H1 (cell line): Measurements from ENCODE around the gene INAFM2. TPM values are rescaled to one million over a fixed set of nuclear protein-coding genes. Genes with fewer than 3 reads are reported as not detected.

Source experiments
- CTCF ChIA-PET: fragments of 300-600 bp; sonication (Branson Sonifier 250); formaldehyde crosslinking; loops from one replicate; lab custom pipeline; 2021; ENCODE audit not compliant: partially characterized antibody; lab: Charles Lee
- POLR2A ChIA-PET: fragments of 300-600 bp; sonication (Branson Sonifier 250); formaldehyde crosslinking; loops from one replicate; lab custom pipeline; 2021; ENCODE audit warnings: inconsistent platforms; ENCODE audit not compliant: partially characterized antibody; lab: Charles Lee
- DNase-seq, 2 experiments: peaks; one replicate each; pipeline versions ENCODE4 v3.0.0 to v3.0.0-alpha.2; 2010 to 2022; ENCODE audit warnings: low spot score in 2 of 2, low read depth in 1 of 2, mixed read lengths in 1 of 2
- FAIRE-seq: peaks from 2 replicates; lab custom pipeline; 2011; peaks lifted over from hg19 to GRCh38; lab: Jason Lieb, UNC
- H2AFZ ChIP-seq: 2 replicates; pipeline ENCODE4 v1.8.1; 2012; ENCODE audit warnings: low read length, inconsistent platforms
- H2AK5ac ChIP-seq: 2 replicates; pipeline ENCODE4 v1.6.1; 2013; ENCODE audit warnings: low read depth, low read length
- H2BK120ac ChIP-seq: replicated peaks from 2 replicates; pipeline ENCODE3; 2013; ENCODE audit warnings: low read depth, low read length, inconsistent platforms
- H2BK12ac ChIP-seq: 2 replicates; pipeline ENCODE4 v1.6.1; 2013; ENCODE audit warnings: low read depth, low read length
- H2BK15ac ChIP-seq: 2 replicates; pipeline ENCODE4 v1.6.1; 2013; ENCODE audit warnings: low read length
- H2BK20ac ChIP-seq: 2 replicates; pipeline ENCODE4 v1.6.1; 2013; ENCODE audit warnings: low read length
- H2BK5ac ChIP-seq: 2 replicates; pipeline ENCODE4 v1.6.1; 2013; ENCODE audit warnings: low read depth, low read length
- H3K14ac ChIP-seq: 2 replicates; pipeline ENCODE4 v1.6.1; 2013; ENCODE audit warnings: inconsistent platforms; ENCODE audit not compliant: insufficient read length
- H3K18ac ChIP-seq: 2 replicates; pipeline ENCODE4 v1.6.1; 2013; ENCODE audit warnings: low read length; ENCODE audit errors: extremely low read depth
- H3K23ac ChIP-seq: 2 replicates; pipeline ENCODE4 v1.6.1; 2013; ENCODE audit warnings: inconsistent platforms; ENCODE audit not compliant: insufficient read length
- H3K23me2 ChIP-seq: 2 replicates; pipeline ENCODE4 v1.6.1; 2013; ENCODE audit warnings: low read depth, low read length
- H3K27ac ChIP-seq: 2 replicates; pipeline ENCODE4 v1.6.1; 2011; ENCODE audit warnings: low read depth, low read length, inconsistent platforms
- H3K27me3 ChIP-seq, 4 experiments: replicated peaks in 1 of 4; 1 replicate in 1 of 4; 2 replicates in 3 of 4; pipeline versions ENCODE4 v1.6.1 to v1.8.1; 2011 to 2013; ENCODE audit warnings: low read length in 3 of 4, mild to moderate bottlenecking in 3 of 4, inconsistent platforms in 2 of 4, mixed read lengths in 2 of 4, moderate library complexity in 1 of 4; ENCODE audit not compliant: control insufficient read depth in 3 of 4, insufficient read depth in 3 of 4; ENCODE audit errors: extremely low read depth in 1 of 4
- H3K36me3 ChIP-seq, 4 experiments: 2 replicates each; pipeline versions ENCODE4 v1.6.1 to v1.8.1; 2011 to 2013; ENCODE audit warnings: mild to moderate bottlenecking in 4 of 4, low read length in 3 of 4, moderate library complexity in 2 of 4, control low read depth in 1 of 4, inconsistent platforms in 1 of 4; ENCODE audit not compliant: insufficient read depth in 4 of 4, control insufficient read depth in 2 of 4
- H3K4ac ChIP-seq: replicated peaks from 2 replicates; pipeline ENCODE3; 2013; ENCODE audit warnings: low read length, low read depth, mixed read lengths, inconsistent platforms; ENCODE audit not compliant: insufficient read length
- H3K4me1 ChIP-seq, 4 experiments: replicated peaks in 1 of 4; 1 replicate in 1 of 4; 2 replicates in 3 of 4; pipeline versions ENCODE4 v1.6.1 to v1.8.1; 2011 to 2013; ENCODE audit warnings: low read length in 3 of 4, inconsistent platforms in 2 of 4, mixed read lengths in 1 of 4; ENCODE audit not compliant: insufficient read depth in 4 of 4, control insufficient read depth in 3 of 4
- H3K4me2 ChIP-seq, 2 experiments: 2 replicates each; pipeline versions ENCODE4 v1.6.1 to v1.8.1; 2011 to 2013; ENCODE audit warnings: low read depth in 2 of 2, low read length in 2 of 2, control low read depth in 1 of 2, inconsistent platforms in 1 of 2, mild to moderate bottlenecking in 1 of 2; ENCODE audit not compliant: insufficient read depth in 1 of 2
- H3K4me3 ChIP-seq, 4 experiments: fragments of 200-600, 300-600 bp in 1 of 4; sonication (generic), shearing (Covaris generic), sonication (Bioruptor Twin) in 1 of 4; 2 replicates each; pipeline versions ENCODE4 v1.5.1 to v1.8.1; 2011 to 2016; ENCODE audit warnings: low read length in 4 of 4, low read depth in 3 of 4, control low read depth in 2 of 4, inconsistent platforms in 2 of 4, mild to moderate bottlenecking in 2 of 4, mixed read lengths in 1 of 4, moderate library complexity in 1 of 4; ENCODE audit not compliant: insufficient read depth in 2 of 4; ENCODE audit errors: extremely low read depth in 1 of 4
- H3K56ac ChIP-seq: replicated peaks from 2 replicates; pipeline ENCODE3; 2013; ENCODE audit warnings: low read depth, mild to moderate bottlenecking, mixed read lengths, low read length, inconsistent platforms; ENCODE audit not compliant: insufficient read length
- H3K79me1 ChIP-seq: 2 replicates; pipeline ENCODE4 v1.6.1; 2013; ENCODE audit warnings: low read depth, low read length, control low read depth
- H3K79me2 ChIP-seq, 2 experiments: 2 replicates each; pipeline versions ENCODE4 v1.6.1 to v1.8.1; 2012 to 2013; ENCODE audit warnings: low read length in 2 of 2, mild to moderate bottlenecking in 2 of 2, inconsistent platforms in 1 of 2; ENCODE audit not compliant: insufficient read depth in 2 of 2, control insufficient read depth in 1 of 2
- H3K9ac ChIP-seq, 4 experiments: replicated peaks in 1 of 4; 1 replicate in 1 of 4; 2 replicates in 3 of 4; pipeline versions ENCODE4 v1.6.1 to v1.8.1; 2011 to 2013; ENCODE audit warnings: low read depth in 3 of 4, low read length in 3 of 4, control low read depth in 2 of 4, mild to moderate bottlenecking in 2 of 4, moderate library complexity in 2 of 4, inconsistent platforms in 1 of 4; ENCODE audit errors: extremely low read depth in 1 of 4
- H3K9me3 ChIP-seq, 2 experiments: 2 replicates each; pipeline versions ENCODE4 v1.6.1 to v1.8.1; 2012 to 2013; ENCODE audit warnings: mild to moderate bottlenecking in 2 of 2, moderate library complexity in 2 of 2, control low read depth in 1 of 2, inconsistent platforms in 1 of 2, low read depth in 1 of 2, low read length in 1 of 2, mixed read lengths in 1 of 2; ENCODE audit not compliant: insufficient read depth in 2 of 2
- H4K20me1 ChIP-seq, 2 experiments: replicated peaks in 1 of 2; 2 replicates each; pipeline versions ENCODE3 to v1.8.1; 2011 to 2013; ENCODE audit warnings: inconsistent platforms in 2 of 2, low read length in 2 of 2, mild to moderate bottlenecking in 1 of 2; ENCODE audit not compliant: insufficient read depth in 2 of 2, control insufficient read depth in 1 of 2
- H4K5ac ChIP-seq: 2 replicates; pipeline ENCODE4 v1.6.1; 2013; ENCODE audit warnings: low read length, low read depth, mixed read lengths, inconsistent platforms; ENCODE audit not compliant: insufficient read length
- H4K8ac ChIP-seq: 2 replicates; pipeline ENCODE4 v1.8.0; 2013; ENCODE audit warnings: mild to moderate bottlenecking, moderate library complexity, low read length, inconsistent platforms; ENCODE audit not compliant: insufficient read depth; ENCODE audit errors: extremely low read depth
- H4K91ac ChIP-seq: replicated peaks from 2 replicates; pipeline ENCODE3; 2013; ENCODE audit warnings: low read length, mixed read lengths, inconsistent platforms; ENCODE audit not compliant: insufficient read length
- CBX5 ChIP-seq: fragments of 300-800, 300-1000 bp; sonication (generic); IDR thresholded peaks from 2 replicates; pipeline ENCODE4 v1.7.1; 2016; ENCODE audit warnings: antibody characterized with exemption, low read length, low read depth
- EZH2 ChIP-seq: fragments of 200-600 bp; sonication (generic); IDR thresholded peaks from 2 replicates; pipeline ENCODE4 v1.7.1; 2012; ENCODE audit warnings: low read depth, mild to moderate bottlenecking, moderate library complexity, low read length, inconsistent platforms; ENCODE audit not compliant: severe bottlenecking
- KDM4A ChIP-seq: IDR thresholded peaks from one replicate; pipeline ENCODE4 v1.7.1; 2012; ENCODE audit warnings: low read depth, mild to moderate bottlenecking, moderate library complexity, low read length, inconsistent platforms; ENCODE audit not compliant: severe bottlenecking
- SP1 ChIP-seq: IDR thresholded peaks from 2 replicates; pipeline ENCODE4 v1.6.1; 2011; ENCODE audit warnings: low read depth, low read length
- SP4 ChIP-seq: IDR thresholded peaks from 2 replicates; pipeline ENCODE4 v1.6.1; 2012; ENCODE audit warnings: low read length, inconsistent platforms
- SRF ChIP-seq: IDR thresholded peaks from 2 replicates; pipeline ENCODE4 v1.6.1; 2011; ENCODE audit warnings: mild to moderate bottlenecking, low read depth, low read length, moderate library complexity
- WGBS, 2 experiments: shearing (Covaris generic) in 1 of 2; methylation state at CpG; one replicate each; pipeline versions ENCODE4 v1.1.6 to v1.1.7; 2013 to 2015; ENCODE audit warnings: low lambda C conversion rate in 2 of 2, mixed read lengths in 2 of 2, inconsistent platforms in 1 of 2, low coverage in 1 of 2, missing lambda C conversion rate in 1 of 2; ENCODE audit not compliant: insufficient replicate concordance in 2 of 2, insufficient coverage in 1 of 2, insufficient read length in 1 of 2; ENCODE audit errors: extremely low coverage in 1 of 2, missing lambda C conversion rate in 1 of 2; 5-methylcytosine and 5-hydroxymethylcytosine counted together
- polyA plus RNA-seq, 7 experiments: library from polyadenylated mRNA; depleted of rRNA in 3 of 7; stranded (reverse) in 5 of 7; unstranded in 2 of 7; fragments of >200 nt in 5 of 7; fragments of 200-250 nt in 2 of 7; gene quantifications; 1 replicate in 5 of 7; 2 replicates in 1 of 7; 4 replicates in 1 of 7; pipeline versions ENCODE4 v1.2.1 to v1.2.3, GENCODE V29; 2011 to 2013; ENCODE audit warnings: missing spikeins in 2 of 7, mixed read lengths in 2 of 7
- total RNA-seq: library from RNA; stranded (reverse); fragmentation: NEBNext Ultra II Directional; extraction: Animal tissue kit (Norgen Biotek cat#: 25700); gene quantifications from 2 replicates; pipeline ENCODE4 v1.2.1, GENCODE V29; 2021

Gene INAFM2
- total and polyA plus RNA-seq, 2 of the 8 experiments (the other 6 are each of a cell fraction or from before 2014, with no cell fraction given), result 15.3 to 35.1 TPM

- 0 out of 4 replicates have a peak, but pooled peaks cover 0 to 3% of the 10 kb centered on the region in 2 experiments for H3K9me3 ChIP-seq
- H2AFZ ChIP-seq, result no peak overlapping the region
- no peak overlapping the region for H4K91ac ChIP-seq
- no peaks in the 10 kb centered on the region for H3K79me2 ChIP-seq
- H3K56ac ChIP-seq, result no peak overlapping the region
- no peaks in the 10 kb centered on the region; a peak in 1 of 7 replicates for H3K27me3 ChIP-seq
- no peak overlapping the region for H3K18ac ChIP-seq
- no peak overlapping the region for H2AK5ac ChIP-seq
- TF ChIP-seq SRF (no peak), EZH2 (no peak), SP1 (no peak), KDM4A (no peak), CBX5 (no peak), SP4 (no peak)
- TF ChIP-seq, all 59 proteins: peak for 0
- no peak overlapping the region for H3K27ac ChIP-seq
- no peak for DNase-seq
- H3K23ac ChIP-seq, result no peak overlapping the region
- ChIA-PET POLR2A (interaction anchor here (1.4 kb wide), 1 partner anchor 13 kb away, joined by 3 read pairs; no protein-coding TSS in a partner anchor), CTCF (interaction anchor here (1.1 to 23.9 kb wide), 6 partner anchors 14 to 50 kb away, joined by 3 to 584 read pairs (median 152); partner anchors contain the start of genes ANKRD63, CCDC9B and INAFM2)
- H3K4me1 ChIP-seq, result peaks cover 0 to 37% (median 19%) of the 10 kb centered on the region in 4 experiments; a peak in 6 of 7 replicates
- H3K4me2 ChIP-seq, result no peak overlapping the region
- no peak overlapping the region for H2BK120ac ChIP-seq
- H3K9ac ChIP-seq, result no peak overlapping the region
- FAIRE-seq, result no peak
- 73% methylated on average over 2 of the region's 2 CpGs; no CpG with 5 or more reads in 1 of the 2 experiments for WGBS, 2 experiments
- H3K79me1 ChIP-seq, result no peaks in the 10 kb centered on the region
- no peak overlapping the region for H2BK20ac ChIP-seq
- no peak overlapping the region for H4K5ac ChIP-seq
- H2BK5ac ChIP-seq, result no peak overlapping the region; the same call in 1 of the 2 replicates
- H3K23me2 ChIP-seq, result no peaks in the 10 kb centered on the region
- H4K8ac ChIP-seq, result no peak overlapping the region
- no peaks in the 10 kb centered on the region for H4K20me1 ChIP-seq
- H2BK15ac ChIP-seq, result no peak overlapping the region
- no peak overlapping the region for H2BK12ac ChIP-seq
- H3K36me3 ChIP-seq, result no peaks in the 10 kb centered on the region
- H3K4ac ChIP-seq, result no peak overlapping the region
- H3K4me3 ChIP-seq, result no peak overlapping the region
- H3K14ac ChIP-seq, result no peak overlapping the region
Measured at GRCh38 chr15:40303576-40303975, 19.9 kb upstream of the INAFM2 start.
